Right lobe of liver (tissue), 4 donors: ENCODE measurements around the gene C8B.

Source experiments
- CTCF ChIP-seq, 4 donors: fragments of 200-600 bp in 3 of 4; fragments of 450-650 bp in 1 of 4; IDR thresholded peaks; one replicate each; pipeline versions ENCODE4 v1.5.1 to v1.8.0; 2016 to 2022; ENCODE audit warnings: antibody characterized with exemption in 4 of 4, mild to moderate bottlenecking in 2 of 4
- POLR2A ChIP-seq: fragments of 450-650 bp; IDR thresholded peaks from one replicate; pipeline ENCODE4 v1.6.1; 2017; ENCODE audit warnings: antibody characterized with exemption, mild to moderate bottlenecking
- donor health status: DM: no; HTN: no; CAD: no.
- donor health status: DM: no; HTN: no; CAD: no.
- donor health status: DM: no; HTN: yes; CAD: no.

- TF ChIP-seq CTCF (IDR thresholded peaks at IDR 0.05) (no peak), POLR2A (no peak)
Measured at GRCh38 chr1:56921479-56921878, 44.3 kb downstream of the C8B start.
